GM18951 (cell line): ENCODE measurements around the gene MEGF11.
"Not testable (repeated sequence)": the region's sequence is repeated elsewhere in the genome, so short reads cannot be mapped to it uniquely, and the experiment has no call there.

ENCODE experiments used
- POLR2A ChIP-seq: IDR thresholded peaks from 4 replicates; pipeline ENCODE4 v1.6.1; 2011; ENCODE audit warnings: mild to moderate bottlenecking; ENCODE audit not compliant: insufficient read length, insufficient read depth; ENCODE audit errors: extremely low read depth
- in situ Hi-C: fragments of 300-500 bp; cut with MboI; formaldehyde crosslinking; loops from one replicate; pipeline ENCODE4 v1.12.0; 2022; ENCODE audit warnings: low sequenced_read_pairs, mixed read lengths, inconsistent platforms; ENCODE audit not compliant: unreplicated experiment

Gene MEGF11

GRCh38 chr15:66288093-66288492 is 34.5 kb upstream of the MEGF11 start:
- in situ Hi-C loops = no loop called here
- TF ChIP-seq POLR2A = no peak

DNA sequence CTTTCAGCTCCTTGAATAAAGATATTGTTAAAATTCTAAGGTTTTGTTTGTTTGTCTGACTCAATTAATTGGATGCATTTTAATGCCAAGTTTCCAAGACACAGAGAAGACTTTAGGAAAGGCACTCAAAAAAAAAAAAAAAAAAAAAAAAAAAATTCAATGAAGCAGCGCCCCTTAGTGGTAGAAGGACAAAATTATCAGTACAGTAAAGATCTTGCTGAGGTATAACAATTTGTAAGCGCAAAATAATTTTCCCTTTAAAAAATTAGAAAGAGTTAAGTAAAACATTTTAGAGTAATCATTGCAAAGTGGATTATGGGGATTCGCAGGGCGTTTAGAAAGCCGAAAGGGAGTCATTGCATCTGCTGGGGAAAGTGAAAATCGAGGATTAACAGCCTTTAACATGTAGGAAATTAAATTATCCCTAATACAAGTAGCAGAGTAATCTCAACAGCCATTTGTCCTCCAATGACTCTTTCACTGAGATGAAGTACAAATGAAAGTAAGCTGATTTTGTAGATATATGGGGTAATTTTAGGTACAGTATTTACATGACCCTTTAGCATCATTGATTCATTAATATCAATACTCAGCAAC is 34.0 kb upstream of the MEGF11 start:
- no peak for TF ChIP-seq POLR2A
- in situ Hi-C loops = no loop called here

GRCh38 chr15:66285533-66286280 is 32.2 kb upstream of the MEGF11 start:
- in situ Hi-C loops = no loop called here
- no peak for TF ChIP-seq POLR2A

- in situ Hi-C loops = no loop called here
- TF ChIP-seq POLR2A = no peak
Measured at GRCh38 chr15:66284271-66284670, 30.7 kb upstream of the MEGF11 start.

- TF ChIP-seq POLR2A = no peak
- in situ Hi-C loops = no loop called here
Measured at GRCh38 chr15:66278671-66279070, 25.1 kb upstream of the MEGF11 start.

DNA sequence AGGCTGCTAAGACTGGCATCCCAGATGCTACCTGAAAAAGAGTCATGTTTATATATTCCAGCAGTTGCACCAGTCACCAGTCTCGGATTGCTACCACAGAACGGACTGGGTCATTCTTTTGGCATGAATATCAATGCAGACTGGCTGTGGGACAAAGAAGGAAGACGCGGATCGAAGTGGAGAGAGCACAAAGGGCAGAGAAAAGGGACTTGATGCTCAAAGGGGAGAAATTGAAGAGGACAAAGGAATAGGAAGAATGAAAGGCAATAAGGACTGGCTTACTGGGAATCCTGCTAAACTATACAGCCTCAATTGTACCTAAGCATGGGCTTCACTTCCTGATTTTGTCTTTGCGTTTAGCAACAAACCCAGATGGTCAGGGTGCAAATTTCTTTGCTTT is 24.5 kb upstream of the MEGF11 start:
- in situ Hi-C loops = no loop called here
- no peak for TF ChIP-seq POLR2A

DNA sequence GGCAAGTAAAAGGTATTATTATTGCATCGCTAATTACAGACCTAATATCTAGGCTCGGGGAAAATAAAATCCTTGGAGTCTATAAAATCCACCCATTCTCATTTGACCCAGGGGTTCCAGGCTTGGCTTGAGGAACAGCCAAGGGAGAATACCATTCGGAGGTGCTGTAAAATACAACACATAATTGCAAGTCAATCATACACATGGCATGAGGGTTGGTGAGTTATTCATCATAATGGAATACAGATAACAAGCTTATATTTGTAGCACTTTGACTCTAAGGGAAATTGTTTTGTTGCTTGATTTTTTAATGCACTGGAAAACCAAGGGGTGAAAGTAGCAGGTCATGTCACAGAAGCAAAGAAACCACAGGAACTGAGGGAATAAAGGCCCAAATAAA is 23.0 kb upstream of the MEGF11 start:
- in situ Hi-C loops = no loop called here
- no peak for TF ChIP-seq POLR2A

DNA sequence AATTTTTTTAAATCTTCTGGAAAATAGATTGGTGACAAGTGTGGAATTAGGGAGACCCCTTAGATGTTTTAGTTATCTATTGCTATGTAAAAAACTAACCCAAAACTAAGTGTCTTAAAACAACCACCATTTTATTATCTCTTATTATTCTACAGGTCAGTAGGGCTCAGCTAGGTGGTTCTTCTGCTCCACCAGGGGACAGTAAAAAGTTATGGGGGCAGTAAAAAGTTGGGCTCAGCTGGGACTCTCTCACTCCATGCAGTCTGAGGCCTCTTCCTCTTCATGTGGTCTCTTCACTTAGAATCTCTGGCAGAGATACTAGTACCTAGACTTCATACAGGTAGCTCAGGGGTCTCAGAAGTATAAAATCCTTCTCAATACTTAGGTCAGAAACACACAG is 21.8 kb upstream of the MEGF11 start:
- in situ Hi-C loops = no loop called here
- TF ChIP-seq POLR2A = no peak

DNA sequence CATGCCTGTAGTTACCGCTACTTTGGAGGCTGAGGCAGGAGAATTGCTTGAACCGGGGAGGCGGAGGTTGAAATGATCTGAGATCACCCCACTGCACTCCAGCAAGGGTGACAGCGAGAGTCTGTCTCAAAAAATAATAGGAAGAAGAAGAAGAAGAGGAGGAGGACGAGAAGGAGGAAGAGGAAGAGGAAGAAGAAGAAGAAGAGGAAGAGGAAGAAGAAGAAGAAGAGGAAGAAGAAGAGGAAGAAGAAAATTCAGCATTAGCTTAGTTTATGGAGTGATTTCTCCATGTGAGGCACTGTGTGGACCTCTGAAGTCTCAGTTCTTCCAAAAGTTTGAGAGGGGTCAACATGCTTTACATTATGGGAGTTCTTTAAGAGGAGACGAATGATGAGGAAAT is 17.4 kb upstream of the MEGF11 start:
- TF ChIP-seq POLR2A = no peak
- in situ Hi-C loops = no loop called here

DNA sequence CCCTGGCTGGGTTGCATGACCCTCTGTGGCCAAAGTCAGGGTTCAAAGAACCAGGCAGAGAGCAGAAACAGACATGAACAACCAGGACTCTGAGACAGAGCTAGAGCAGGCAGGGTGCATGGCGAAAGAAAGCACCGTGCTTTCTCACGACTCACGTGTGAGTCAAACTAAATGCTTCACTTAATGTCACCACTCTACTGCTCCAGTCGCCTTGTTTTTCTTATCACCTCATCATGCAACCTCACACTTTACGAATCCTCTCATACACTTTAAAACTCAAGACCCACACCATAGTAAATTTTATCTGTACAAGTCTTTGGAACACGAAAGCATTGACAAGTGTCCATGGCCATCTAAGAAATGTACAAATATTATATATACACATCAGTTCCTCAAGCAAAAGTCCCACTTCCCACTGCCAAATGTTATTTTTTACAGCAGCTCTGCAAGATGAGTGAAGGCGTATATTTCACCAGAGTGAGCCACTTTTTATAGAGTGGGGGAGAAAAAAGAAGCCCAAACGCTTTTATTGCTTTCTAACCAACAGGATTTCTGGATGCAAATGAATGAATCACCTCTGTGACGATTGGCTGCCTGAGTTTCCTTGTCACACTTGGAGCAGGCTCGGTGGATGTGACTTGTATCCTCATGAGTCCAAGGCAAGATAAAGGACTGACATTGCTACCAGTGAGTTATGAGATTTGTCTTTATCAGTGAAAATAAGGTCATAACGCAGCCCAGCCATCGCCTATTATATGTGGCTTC is 16.0 kb upstream of the MEGF11 start:
- no peak for TF ChIP-seq POLR2A
- in situ Hi-C loops = no loop called here

GRCh38 chr15:66264859-66265513 is 11.4 kb upstream of the MEGF11 start:
- in situ Hi-C loops = no loop called here
- no peak for TF ChIP-seq POLR2A

DNA sequence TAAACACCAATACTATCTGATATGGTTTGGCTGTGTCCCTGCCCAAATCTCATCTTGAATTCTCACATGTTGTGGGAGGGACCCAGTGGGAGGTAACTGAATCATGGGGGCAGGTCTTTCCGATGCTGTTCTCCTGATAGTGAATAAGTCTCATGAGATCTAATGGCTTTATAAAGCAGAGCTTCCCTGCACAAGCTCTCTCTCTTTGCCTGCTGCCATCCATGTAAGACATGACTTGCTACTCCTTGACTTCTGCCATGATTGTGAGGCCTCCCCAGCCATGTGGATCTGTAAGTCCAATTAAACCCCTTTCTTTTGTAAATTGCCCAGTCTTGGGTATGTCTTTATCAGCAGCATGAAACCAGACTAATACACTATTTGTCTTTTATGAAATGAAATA is 9.3 kb upstream of the MEGF11 start:
- in situ Hi-C loops = not testable (repeated sequence)

GRCh38 chr15:66261056-66261455 is 7.5 kb upstream of the MEGF11 start:
- in situ Hi-C loops = no loop called here
- TF ChIP-seq POLR2A = no peak
